PFSK-1 (cell line): ENCODE data around the gene AXIN2.

Experiments
- FOXP2 ChIP-seq: optimal IDR thresholded peaks from 2 replicates; pipeline ENCODE3; 2011; ENCODE audit warnings: borderline replicate concordance, control low read depth, inconsistent platforms; ENCODE audit not compliant: insufficient read depth; ENCODE audit errors: extremely low read length, extremely low read depth
- POLR2AphosphoS5 ChIP-seq: IDR thresholded peaks from 2 replicates; pipeline ENCODE4 v1.6.1; 2012; ENCODE audit warnings: low read depth, mild to moderate bottlenecking, control low read depth, low read length, moderate library complexity
- REST ChIP-seq, 2 experiments: IDR thresholded peaks; 2 replicates each; pipeline versions ENCODE4 v1.6.1 to v1.8.0; 2011 to 2012; ENCODE audit warnings: low read depth in 2 of 2, low read length in 2 of 2, control low read depth in 1 of 2, inconsistent platforms in 1 of 2, mild to moderate bottlenecking in 1 of 2, moderate library complexity in 1 of 2; ENCODE audit not compliant: insufficient read depth in 1 of 2
- SIN3A ChIP-seq: IDR thresholded peaks from 2 replicates; pipeline ENCODE4 v1.6.1; 2012; ENCODE audit warnings: mild to moderate bottlenecking, low read length, moderate library complexity, borderline replicate concordance; ENCODE audit not compliant: insufficient read depth
- TAF1 ChIP-seq: IDR thresholded peaks from 2 replicates; pipeline ENCODE4 v1.6.1; 2012; ENCODE audit warnings: low read length, control low read depth, borderline replicate concordance; ENCODE audit not compliant: insufficient read depth

Gene AXIN2

GRCh38 chr17:65589321-65589720 is 27.9 kb upstream of the AXIN2 start:
- TF ChIP-seq FOXP2 (no peak), SIN3A (no peak), TAF1 (no peak), REST (IDR thresholded peaks at IDR 0.05; ENCODE audit: insufficient read depth in 1 of 2, low read depth in 2 of 2, low read length in 2 of 2) (no peak), POLR2AphosphoS5 (no peak)

GRCh38 chr17:65588181-65588808 is 26.8 kb upstream of the AXIN2 start:
- TF ChIP-seq TAF1 = no peak
- no peak for TF ChIP-seq POLR2AphosphoS5
- TF ChIP-seq FOXP2 = no peak

- TF ChIP-seq TAF1 (no peak), REST (IDR thresholded peaks at IDR 0.05; ENCODE audit: insufficient read depth in 1 of 2, low read depth in 2 of 2, low read length in 2 of 2) (no peak), POLR2AphosphoS5 (no peak), FOXP2 (no peak), SIN3A (no peak)
Measured at GRCh38 chr17:65587534-65588180, 26.2 kb upstream of the AXIN2 start.

- TF ChIP-seq POLR2AphosphoS5 (no peak), TAF1 (no peak), FOXP2 (no peak), SIN3A (no peak), REST (IDR thresholded peaks at IDR 0.05; ENCODE audit: insufficient read depth in 1 of 2, low read depth in 2 of 2, low read length in 2 of 2) (no peak)
Measured at GRCh38 chr17:65586899-65587298, 25.5 kb upstream of the AXIN2 start.

GRCh38 chr17:65584604-65585521 is 23.4 kb upstream of the AXIN2 start:
- TF ChIP-seq REST (IDR thresholded peaks at IDR 0.05; ENCODE audit: insufficient read depth in 1 of 2, low read depth in 2 of 2, low read length in 2 of 2) (no peak), TAF1 (no peak), POLR2AphosphoS5 (no peak), FOXP2 (no peak), SIN3A (no peak)
